Omental fat pad (tissue), 4 donors: ENCODE data around the gene TMEM163. TPM values are rescaled to one million over a fixed set of nuclear protein-coding genes. Genes with fewer than 3 reads are reported as not detected.

Experiments used
- ATAC-seq: fragments of 150-250 bp; one replicate; pipeline ENCODE4 v1.9.1; 2016; ENCODE audit warnings: mild to moderate bottlenecking, moderate library complexity; ENCODE audit not compliant: low FRiP score
- DNase-seq: peaks from one replicate; pipeline ENCODE4 v3.0.0-alpha.2; 2019; ENCODE audit warnings: low spot score
- CTCF ChIP-seq, 3 donors: fragments of 450-650 bp; IDR thresholded peaks; one replicate each; pipeline ENCODE4 v1.5.1; 2016 to 2017; ENCODE audit warnings: antibody characterized with exemption in 3 of 3, mild to moderate bottlenecking in 3 of 3, moderate library complexity in 2 of 3
- total RNA-seq, 4 donors: library from RNA; depleted of rRNA; stranded (reverse); fragments of >200 nt; gene quantifications; one replicate each; pipeline ENCODE4 v1.1.0, GENCODE V29; 2016

TMEM163 gene
- total RNA-seq, 4 donors from 2014 or later: 0.28 to 6.4 (median 1.2) TPM

- no peak for DNase-seq
- ATAC-seq: no peak
- TF ChIP-seq CTCF (IDR thresholded peaks at IDR 0.05): no peak
Observed at GRCh38 chr2:134648586-134648985, 70.2 kb downstream of the TMEM163 start.

- ATAC-seq: no peak
- TF ChIP-seq CTCF (IDR thresholded peaks at IDR 0.05): no peak
- DNase-seq: no peak
Observed at GRCh38 chr2:134647607-134648256, 71.1 kb downstream of the TMEM163 start.

- DNase-seq: no peak
- TF ChIP-seq CTCF (IDR thresholded peaks at IDR 0.05): no peak
- no peak for ATAC-seq
Observed at GRCh38 chr2:134642938-134643337, 75.9 kb downstream of the TMEM163 start.

GRCh38 chr2:134640494-134640893, 78.3 kb downstream of the TMEM163 start:
- no peak for TF ChIP-seq CTCF (IDR thresholded peaks at IDR 0.05)
- DNase-seq (no peak), ATAC-seq (no peak)

GRCh38 chr2:134639265-134639664, 79.5 kb downstream of the TMEM163 start:
- DNase-seq (no peak), ATAC-seq (no peak)
- TF ChIP-seq CTCF (IDR thresholded peaks at IDR 0.05): no peak

GRCh38 chr2:134636714-134637113, 82.1 kb downstream of the TMEM163 start:
- TF ChIP-seq CTCF (IDR thresholded peaks at IDR 0.05): no peak
- ATAC-seq: no peak
- no peak for DNase-seq

GRCh38 chr2:134634054-134634753, 84.6 kb downstream of the TMEM163 start:
- ATAC-seq (no peak), DNase-seq (no peak)
- no peak for TF ChIP-seq CTCF (IDR thresholded peaks at IDR 0.05)
